NCI-H2171 (cell line): ENCODE data around the gene FGF3.

Experiments
- DNase-seq: peaks from one replicate; lab custom pipeline; 2025; lab: John Stamatoyannopoulos, UW

Gene FGF3

GRCh38 chr11:69825037-69825834 lies 6.0 kb upstream of the FGF3 start:
- no peak for DNase-seq

GRCh38 chr11:69823641-69824265 lies 4.5 kb upstream of the FGF3 start:
- DNase-seq, result no peak

GRCh38 chr11:69822676-69823494 lies 3.7 kb upstream of the FGF3 start:
- no peak for DNase-seq

- DNase-seq, result no peak
Measured at GRCh38 chr11:69821511-69822040, 2.4 kb upstream of the FGF3 start.

- no peak for DNase-seq
Measured at GRCh38 chr11:69820441-69820840, 1.2 kb upstream of the FGF3 start.

- no peak for DNase-seq
Measured at GRCh38 chr11:69819541-69820070, 390 bp upstream of the FGF3 start.

GRCh38 chr11:69818231-69818602 lies 999 bp downstream of the FGF3 start:
- no peak for DNase-seq

- DNase-seq, result no peak
Measured at GRCh38 chr11:69817265-69818230, 1.7 kb downstream of the FGF3 start.

- no peak for DNase-seq
Measured at GRCh38 chr11:69816671-69817070, 2.5 kb downstream of the FGF3 start.

GRCh38 chr11:69815973-69816372 lies 3.2 kb downstream of the FGF3 start:
- DNase-seq, result no peak

- DNase-seq, result no peak
Measured at GRCh38 chr11:69814902-69815301, 4.3 kb downstream of the FGF3 start.

- DNase-seq, result no peak
Measured at GRCh38 chr11:69814411-69814810, 4.8 kb downstream of the FGF3 start.

- no peak for DNase-seq
Measured at GRCh38 chr11:69813839-69814238, 5.4 kb downstream of the FGF3 start.

GRCh38 chr11:69812946-69813345 lies 6.3 kb downstream of the FGF3 start:
- no peak for DNase-seq

- DNase-seq, result no peak
Measured at GRCh38 chr11:69812256-69812655, 7.0 kb downstream of the FGF3 start.

GRCh38 chr11:69811431-69811830 lies 7.8 kb downstream of the FGF3 start:
- DNase-seq, result no peak

- no peak for DNase-seq
Measured at GRCh38 chr11:69810289-69811118, 8.7 kb downstream of the FGF3 start.

GRCh38 chr11:69808667-69809086 lies 10.5 kb downstream of the FGF3 start:
- no peak for DNase-seq

- no peak for DNase-seq
Measured at GRCh38 chr11:69807106-69807815, 12.0 kb downstream of the FGF3 start.
